T-helper 1 cell treated with Interleukin-12 subunit alpha and Interleukin-12 subunit beta and Interleukin-4 antibody, amounts not matched to agents 30 ng/mL and 1 ng/mL, for 36 hours (primary cell): Measurements from ENCODE around the gene SLC31A1. TPM values are rescaled to one million over a fixed set of nuclear protein-coding genes. Genes with fewer than 3 reads are reported as not detected.
"Not testable (repeated sequence)": the region's sequence is repeated elsewhere in the genome, so short reads cannot be mapped to it uniquely, and the experiment has no call there.

Experiments
- intact Hi-C: fragments of 100-400 bp; cut with micrococcal nuclease; formaldehyde crosslinking; loops from one replicate; pipeline ENCODE4 v1.15.1; 2024
- total RNA-seq: library from RNA; stranded (reverse); gene quantifications from 2 replicates; pipeline ENCODE4 v1.2.3, GENCODE V29; 2022

Gene SLC31A1
- total RNA-seq, 1 donor from 2014 or later, result 9.4 TPM

DNA sequence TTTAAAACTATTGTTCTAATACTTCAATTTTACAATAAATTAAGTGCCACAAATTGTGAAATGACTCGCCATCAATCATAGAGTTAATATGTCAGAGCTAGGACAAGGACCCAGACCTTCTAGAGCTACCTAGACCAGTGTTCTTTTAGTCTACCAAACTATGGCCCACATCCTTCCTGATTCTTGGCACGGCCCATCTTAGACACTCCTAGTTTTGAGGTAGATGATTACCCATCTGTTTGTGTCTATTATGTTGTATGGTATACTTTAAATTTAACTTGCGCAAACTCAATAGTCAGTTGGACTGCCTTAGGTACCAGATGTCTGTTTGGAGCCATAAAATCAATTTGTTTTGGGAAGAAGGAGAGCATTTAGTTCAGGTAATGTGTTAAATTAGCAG lies 36.5 kb downstream of the SLC31A1 start:
- intact Hi-C loops, result no loop called here

DNA sequence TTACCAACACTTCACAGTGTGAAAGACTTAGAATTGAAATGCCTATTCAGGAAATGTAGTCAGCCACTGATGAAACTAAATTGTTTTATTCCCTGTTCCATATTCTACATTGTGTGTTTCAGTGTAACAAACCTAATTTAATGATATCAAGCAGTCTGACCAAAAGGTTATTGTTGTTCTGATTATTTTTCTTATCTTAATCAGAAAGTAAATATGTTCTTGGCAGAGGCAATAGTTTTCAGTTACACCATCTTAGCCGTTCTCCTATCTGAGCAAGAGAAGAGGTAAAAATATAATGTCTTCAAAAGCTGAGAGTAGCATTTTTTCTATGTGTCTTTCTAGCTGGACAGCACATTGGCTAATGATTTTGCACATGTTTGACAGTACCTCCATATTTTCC lies 36.9 kb downstream of the SLC31A1 start:
- intact Hi-C loops, result no loop called here

DNA sequence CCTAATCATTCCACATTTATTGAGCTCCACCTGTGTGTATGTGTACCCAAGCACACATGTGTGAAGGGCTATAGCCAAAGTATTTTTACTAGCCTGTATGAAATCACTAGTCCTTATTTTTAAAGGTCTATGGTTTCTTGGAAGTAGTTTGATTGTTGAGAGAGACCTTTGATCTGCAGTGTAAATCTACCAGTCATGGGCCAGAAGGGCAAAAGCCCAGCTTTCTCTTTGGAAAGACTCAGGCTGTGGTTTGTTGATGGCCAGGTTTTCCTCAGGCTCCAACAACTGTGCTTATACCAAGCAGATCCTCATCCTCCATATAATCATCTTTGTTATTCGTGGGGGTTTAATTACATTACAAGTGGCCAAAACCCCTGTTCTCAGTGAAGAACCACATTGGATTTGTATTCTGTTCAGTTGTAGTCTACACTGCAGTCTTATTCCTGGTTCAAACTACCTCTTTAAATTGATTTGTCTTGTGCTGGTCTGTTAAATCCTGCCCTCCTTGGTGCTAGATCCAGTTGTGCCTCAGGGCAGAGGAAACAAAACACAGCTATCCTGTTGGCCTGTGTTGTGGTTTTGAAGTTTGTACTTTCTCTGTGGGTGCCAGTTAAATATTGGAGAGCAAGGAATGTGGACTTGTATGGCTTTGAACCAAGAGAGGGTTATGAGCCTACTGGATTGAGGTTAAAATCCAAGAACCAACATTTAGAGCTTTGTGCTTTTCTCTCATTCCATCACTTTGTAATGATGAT lies 40.8 kb downstream of the SLC31A1 start:
- intact Hi-C loops, result no loop called here

DNA sequence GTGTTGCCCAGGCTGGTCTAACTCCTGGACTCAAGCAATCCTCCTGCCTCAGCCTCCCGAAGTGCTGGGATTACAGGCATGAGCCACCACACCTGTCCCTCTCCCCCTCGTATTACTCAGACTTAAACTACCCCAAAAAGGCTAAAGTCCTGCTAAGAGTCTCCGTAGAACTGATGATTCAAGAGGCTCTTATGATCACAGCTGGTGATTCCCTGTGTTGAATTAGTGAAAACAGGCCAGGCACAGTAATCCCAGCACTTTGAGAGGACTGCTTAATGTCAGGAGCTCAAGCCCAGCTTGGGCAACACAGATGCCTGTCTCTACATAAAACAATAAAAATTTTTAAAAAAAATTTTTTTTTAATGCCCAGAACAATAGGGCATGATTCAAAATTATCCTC lies 44.8 kb downstream of the SLC31A1 start:
- intact Hi-C loops, result no loop called here

DNA sequence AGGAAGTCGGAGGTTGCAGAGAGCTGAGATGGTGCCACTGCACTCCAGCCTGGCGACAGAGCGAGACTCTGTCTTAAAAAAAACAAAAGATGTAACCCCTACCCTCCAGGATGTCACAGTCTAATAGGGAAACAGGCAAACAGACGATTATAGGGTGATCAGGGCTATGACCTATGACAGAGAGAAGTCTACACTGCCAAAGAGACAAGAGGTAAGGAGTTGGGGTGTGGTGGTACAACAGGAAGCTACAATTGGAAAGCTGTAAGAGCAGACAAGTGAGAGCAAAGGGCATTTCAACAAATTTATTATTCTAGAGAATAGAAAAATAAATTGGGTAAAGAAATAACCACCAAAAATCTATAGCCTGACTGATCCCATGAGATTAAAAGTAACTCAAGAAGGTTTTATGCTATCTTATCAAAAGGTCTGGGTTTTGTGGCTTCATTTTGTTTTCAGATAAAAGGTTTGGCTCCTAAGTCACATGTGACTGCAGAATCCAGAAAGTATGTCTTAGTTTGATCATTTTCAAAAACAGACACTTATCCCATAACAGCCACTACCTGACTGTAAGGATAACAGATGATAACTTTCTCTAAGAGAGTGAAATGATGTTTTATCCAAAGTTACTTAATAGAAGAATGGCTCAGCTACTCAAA lies 46.7 kb downstream of the SLC31A1 start:
- intact Hi-C loops, result no loop called here

DNA sequence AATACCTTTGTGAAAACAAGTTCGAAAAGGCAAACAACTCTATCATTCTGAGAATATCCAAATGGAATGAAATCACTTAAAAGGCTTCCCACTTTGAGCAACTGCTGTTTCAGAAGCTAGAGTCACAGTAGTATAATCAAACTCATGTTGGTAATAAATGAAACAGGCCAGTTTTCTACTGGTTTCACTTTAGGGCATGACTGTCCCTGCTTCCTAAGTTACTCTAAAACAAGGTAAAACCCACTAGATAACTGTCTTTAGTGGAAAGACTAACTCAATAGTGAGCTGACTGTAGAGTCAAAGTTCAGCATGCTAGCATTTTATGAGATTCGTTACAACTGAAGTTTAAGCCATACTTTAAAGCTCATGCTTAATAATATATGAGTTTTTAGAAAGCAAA lies 48.0 kb downstream of the SLC31A1 start:
- intact Hi-C loops, result no loop called here

DNA sequence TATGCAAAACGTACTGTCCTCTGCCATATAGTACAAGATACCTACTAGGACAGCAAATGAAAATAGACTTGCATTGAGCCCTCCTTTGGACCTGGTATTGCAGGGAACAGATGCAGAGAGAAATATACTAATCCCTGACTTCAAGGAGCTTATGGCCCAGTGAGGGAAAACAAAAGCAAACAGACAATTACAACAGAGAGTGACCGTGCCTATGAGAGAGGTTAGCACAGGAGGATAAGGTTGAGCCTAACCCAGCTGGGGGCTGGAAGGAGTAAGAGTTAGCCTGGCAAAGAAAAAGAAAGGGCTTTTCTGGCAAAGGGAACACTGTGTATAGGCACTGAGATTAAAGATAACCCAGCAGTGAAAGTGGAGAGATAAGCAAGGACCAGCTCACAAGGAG lies 48.5 kb downstream of the SLC31A1 start:
- intact Hi-C loops, result loop anchor here (10.0 kb wide), 1 partner anchor 1605 kb away; the partner anchor contains the start of gene GNG10

DNA sequence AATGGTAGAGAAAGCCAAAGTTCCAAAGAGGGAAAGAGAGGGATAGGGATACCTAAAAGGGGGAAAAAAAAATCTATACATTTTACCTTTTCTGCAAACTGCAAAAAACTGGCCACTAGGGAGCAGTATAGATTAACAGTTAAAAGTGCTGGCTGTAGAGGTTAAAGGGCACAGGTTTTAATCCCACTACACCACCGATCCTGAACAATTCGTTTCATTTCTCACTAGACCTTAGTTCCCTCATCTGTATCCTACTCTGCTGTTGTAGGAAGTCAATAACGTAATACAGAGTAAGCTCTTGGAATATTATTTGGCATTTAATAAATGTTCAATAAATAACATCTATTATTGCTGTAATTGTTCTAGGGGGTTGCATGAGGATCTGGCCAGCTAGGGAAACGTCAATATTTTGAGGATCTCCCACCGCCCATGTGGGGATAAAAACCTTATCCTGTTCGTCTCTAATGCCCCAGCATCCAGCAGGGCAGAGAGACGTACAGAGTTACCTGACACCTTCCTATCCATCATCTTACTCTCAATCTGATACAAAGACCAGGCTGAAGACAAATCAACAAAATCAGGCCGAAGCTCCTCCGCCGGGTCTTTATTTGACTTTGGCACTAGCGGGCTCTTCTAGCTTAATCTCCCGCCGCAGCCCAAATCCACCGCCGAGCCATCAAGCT lies 53.3 kb downstream of the SLC31A1 start:
- intact Hi-C loops, result loop anchor here (1.0 to 10.0 kb wide), 18 partner anchors 35 to 1792 kb away; partner anchors contain the start of genes ALAD, C9orf43, DNAJC25 and FKBP15

DNA sequence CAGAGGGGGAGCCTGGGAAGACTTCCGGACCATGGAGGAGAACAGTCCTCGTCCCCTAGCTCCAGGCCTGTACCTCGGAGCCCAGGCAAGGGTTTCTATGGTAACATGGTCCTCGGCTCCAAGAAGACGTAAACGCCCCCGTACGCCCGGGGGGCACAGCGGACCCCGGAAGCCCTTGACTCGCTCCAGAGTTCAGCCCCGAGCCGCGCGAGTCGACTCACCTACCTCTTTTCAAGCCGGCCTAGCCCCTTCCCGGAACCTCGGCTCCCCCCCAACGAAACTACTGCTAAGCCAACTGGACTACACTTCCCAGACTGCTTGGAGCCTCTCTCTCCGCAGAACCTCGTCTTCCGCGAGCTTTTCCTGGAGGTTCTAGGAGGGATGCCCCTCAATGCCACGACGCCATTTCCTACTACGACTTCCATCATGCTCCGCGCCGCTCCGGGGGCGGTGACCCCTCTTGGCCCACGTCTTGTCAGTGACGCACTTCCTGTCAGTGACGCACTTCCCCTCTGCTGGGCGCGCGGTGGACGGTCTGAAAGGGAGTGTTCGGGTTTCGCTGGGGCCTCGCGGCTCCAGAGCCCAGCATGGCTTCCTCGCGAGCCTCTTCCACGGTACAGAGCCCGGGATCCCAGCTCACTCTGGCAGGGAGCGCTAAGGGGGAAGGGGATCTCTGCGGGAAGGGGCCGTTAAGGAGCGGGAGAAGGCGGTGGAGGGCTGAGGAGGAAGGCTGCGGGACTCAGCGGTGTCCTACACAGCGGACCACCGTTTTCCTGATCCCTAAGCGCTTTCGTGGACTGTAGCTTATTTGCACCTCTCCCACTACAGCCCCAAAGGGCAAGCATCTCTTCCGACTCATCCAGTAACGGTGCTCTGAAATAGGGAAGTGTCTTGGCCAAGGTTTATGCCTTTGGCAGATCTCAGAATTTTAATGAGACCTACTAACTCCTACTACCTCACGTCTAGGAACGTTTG lies 54.1 kb downstream of the SLC31A1 start, which contains the start of the genes CDC26 and PRPF4:
CDC26 (minus strand) TSS at position 416 of the 975 bp plus-strand sequence. CDS start 3,065 bp downstream, outside the sequence.
PRPF4 (plus strand) TSS at position 502 of the 975 bp plus-strand sequence; CDS start at position 588, 86 bp downstream.
- intact Hi-C loops, result loop anchor here (1.0 to 10.0 kb wide), 15 partner anchors 43 to 1793 kb away; partner anchors contain the start of genes ALAD, C9orf43, DNAJC25 and FKBP15

DNA sequence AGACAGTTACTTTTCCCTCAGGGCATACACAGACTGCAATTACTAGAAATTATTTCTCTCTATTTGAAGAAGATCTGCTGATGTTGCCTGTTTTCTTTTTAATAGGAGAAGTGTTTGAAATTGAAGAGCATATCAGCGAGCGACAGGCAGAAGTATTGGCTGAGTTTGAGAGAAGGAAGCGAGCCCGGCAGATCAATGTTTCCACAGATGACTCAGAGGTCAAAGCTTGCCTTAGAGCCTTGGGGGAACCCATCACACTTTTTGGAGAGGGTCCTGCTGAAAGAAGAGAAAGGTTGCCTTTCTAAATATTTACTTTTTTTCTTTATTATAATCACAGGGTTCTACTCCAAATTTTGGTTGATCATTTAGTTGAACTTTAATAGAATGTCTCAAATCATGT lies 57.5 kb downstream of the SLC31A1 start:
- intact Hi-C loops, result loop anchor here (5.0 to 10.0 kb wide), 2 partner anchors 1093 to 1614 kb away; partner anchors contain the start of gene GNG10

DNA sequence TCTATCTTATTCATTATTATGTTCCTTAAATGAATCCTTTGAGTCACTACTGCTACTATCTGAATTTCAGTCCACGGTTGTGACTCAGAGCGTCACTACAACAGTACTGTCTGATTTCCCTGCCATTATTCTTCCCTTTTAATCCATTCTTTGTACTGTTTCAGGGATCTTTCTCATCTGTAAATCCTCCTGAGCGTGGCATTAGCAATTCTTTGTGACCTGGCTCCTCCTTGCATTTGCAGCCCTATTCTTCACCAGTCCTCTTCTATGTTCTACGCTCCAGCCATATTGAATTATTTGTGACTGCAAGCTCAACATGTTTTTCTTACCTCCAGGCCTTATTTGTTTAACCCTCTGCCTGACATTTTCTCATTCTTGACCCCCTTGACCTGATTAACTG lies 60.0 kb downstream of the SLC31A1 start:
- intact Hi-C loops, result no loop called here

DNA sequence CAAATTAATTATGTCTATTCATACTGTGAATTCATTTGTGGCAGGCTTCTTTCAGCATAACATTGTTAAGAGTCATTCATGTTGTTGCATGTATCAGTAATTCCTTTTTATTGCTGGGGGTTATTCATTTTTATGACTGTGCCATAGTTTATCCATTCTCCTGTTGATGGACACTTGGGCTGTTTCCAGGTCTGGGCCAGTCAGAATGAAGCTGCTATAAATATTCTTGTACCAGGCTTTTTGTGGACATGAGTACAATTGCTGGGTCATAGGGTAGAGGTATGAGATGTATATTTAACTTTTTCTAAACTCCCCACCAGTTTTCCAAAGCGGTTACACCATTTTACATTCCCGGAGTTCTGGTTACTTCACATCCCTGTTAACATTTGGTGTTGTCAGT lies 67.7 kb downstream of the SLC31A1 start:
- intact Hi-C loops, result no loop called here

DNA sequence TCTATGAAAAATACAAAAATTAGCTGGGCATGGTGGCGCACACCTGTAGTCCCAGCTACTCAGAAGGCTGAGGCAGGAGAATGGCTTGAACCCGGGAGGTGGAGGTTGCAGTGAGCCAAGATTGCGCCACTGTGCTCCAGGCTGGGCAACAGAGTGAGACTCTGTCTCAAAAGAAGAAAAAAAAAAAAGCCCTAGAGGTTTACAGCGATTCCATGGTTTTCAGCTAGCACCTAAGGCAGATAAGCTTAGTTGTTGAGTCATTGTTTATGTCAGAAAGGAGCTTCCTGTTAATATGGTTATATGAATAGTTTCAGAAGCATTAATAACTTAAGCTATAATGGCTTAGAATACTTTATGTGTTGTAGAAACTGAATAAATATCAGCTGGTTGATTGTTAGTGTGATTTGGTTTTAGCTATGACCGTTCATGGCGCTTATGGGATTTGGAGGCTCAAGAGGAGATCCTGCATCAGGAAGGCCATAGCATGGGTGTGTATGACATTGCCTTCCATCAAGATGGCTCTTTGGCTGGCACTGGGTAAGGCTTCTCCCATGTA lies 68.8 kb downstream of the SLC31A1 start:
- intact Hi-C loops, result no loop called here

DNA sequence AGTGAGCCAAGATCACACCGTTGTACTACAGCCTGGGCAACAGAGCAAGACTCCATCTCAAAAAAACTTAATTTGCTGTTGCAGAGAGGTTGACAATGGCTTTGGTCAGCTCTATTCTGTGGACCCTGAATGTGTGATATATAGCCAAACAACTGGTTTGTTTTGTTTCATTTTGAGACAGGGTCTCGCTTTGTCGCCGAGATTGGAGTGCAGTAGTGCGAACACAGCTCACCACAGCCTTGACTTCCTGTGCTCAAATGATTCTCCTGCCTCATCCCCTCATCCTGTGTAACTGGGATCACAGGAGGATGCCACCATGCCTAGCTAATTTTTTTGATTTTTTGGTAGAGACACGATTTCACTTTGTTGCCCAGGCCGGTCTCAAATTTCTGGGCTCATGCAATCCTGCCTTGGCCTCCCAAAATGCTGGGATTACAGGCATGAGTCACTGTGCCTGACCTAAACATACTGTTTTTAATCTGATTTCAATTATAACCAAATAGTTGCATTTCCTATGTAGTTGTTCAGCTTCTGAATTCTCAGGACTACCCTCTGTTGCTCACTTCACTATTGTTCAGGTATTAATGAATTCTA lies 72.0 kb downstream of the SLC31A1 start:
- intact Hi-C loops, result no loop called here

DNA sequence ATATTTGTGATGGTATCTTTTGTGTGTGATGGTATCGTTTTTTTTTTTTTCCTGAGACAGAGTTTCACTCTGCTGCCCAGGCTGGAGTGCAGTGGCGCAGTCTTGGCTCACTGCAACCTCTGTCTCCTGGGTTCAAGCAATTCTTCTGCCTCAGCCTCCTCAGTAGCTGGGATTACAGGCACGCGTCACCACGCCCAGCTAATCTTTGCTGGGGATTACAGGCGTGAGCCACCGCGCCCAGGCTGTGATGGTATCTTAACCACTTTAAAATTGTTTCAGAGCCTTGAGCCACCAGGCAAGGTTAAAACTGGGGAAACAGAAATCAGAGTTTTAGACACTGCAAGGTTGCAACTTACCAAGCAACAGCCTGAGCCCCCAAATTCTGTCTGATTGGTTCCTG lies 74.9 kb downstream of the SLC31A1 start:
- intact Hi-C loops, result not testable (repeated sequence)

DNA sequence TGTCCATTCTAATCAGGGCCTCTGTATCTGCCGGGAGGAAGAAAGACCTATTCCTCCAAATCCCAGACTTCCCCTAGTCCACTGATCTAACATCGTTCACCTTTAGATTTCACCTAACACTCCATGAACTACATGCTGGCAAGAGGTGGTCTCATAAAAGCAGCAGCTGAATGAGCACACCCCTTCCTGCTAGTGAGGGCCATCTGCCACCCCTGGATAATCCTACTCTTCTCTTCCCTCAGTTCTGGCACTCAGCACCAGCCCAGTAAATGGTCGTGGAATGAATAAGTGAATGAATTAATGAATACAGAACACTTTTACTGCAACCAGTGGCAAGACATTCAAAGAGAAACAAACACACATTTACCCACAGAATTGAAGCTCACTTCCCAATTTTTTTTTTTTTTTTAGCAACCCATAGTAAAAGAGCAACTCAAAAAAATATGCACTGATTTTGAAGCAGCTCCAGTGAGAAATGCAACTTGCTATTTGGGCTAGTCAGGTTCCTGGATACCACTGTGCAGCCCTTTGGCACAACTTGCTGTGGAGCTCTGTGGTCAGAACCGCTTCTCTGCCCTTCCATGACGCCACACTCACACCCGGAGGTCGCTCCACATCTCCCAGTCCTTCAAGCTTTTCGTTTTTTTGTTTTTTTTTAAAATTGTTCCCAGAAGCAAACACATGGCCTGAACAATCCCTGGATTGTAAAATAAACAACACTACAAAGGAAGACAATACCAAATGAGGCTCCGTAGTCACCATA lies 75.6 kb downstream of the SLC31A1 start:
- intact Hi-C loops, result no loop called here

DNA sequence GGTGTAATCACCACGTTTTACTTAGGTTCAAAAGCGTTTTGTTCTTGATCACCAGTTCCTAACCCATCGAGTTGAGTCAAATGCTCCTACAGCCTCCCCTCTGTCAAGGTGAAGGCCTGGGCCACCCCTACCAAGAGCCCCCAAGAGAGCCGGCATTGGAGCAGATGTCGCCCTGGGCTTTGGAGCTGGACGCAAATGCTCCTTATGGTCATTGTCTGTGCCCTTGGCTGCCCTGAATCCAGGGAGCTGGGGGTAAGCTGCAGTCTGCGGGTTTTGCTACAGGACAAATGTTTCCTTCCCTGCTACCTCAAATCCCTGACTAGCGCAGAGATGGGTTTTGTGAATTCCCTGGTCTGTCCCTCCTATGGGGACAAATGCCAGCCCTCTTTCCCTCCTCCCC lies 77.0 kb downstream of the SLC31A1 start:
- intact Hi-C loops, result no loop called here

DNA sequence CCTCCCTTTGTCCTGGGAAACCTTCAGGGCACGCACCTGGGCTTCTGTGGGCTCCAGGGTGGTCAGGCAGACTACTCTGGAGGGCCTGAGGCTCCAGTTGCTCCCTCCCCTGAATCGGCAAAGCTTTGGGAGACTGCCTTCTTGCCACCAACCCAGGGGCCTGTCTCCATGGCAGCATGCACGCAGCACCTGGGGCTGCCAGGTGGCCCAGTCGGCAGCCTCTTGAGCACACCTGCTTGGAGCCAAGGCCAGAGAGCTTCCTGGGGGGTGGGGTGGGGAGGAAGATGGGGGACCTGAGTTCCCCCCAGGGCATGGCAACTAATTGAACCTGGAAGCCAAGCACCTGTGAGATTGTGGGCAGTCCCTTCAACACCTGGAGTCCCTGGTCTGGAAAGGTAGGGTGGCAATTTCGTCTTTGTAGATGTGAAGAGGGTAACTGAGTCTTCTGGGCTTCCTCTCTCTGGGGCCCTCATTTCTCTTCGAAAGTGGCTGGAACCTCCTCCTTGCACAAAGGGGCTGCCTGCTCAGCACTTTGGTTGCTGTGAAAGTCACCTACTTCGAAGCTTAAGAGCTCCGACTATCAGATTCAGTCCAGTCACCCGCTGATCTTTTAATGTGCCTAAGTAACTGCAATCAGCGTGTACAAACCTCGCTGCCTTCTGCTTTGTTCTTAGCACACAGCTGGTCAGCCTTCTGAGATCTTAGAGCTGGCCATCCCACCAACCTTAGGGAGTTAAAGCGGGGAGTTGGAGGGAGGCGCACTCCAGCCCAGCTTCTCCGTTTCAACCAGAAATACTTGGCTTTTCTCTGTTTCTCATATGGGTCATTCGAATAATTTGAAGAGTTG lies 77.8 kb downstream of the SLC31A1 start:
- intact Hi-C loops, result no loop called here
